Caco-2 (cell line): ENCODE measurements around the gene ATXN3. TPM values are rescaled to one million over a fixed set of nuclear protein-coding genes. Genes with fewer than 3 reads are reported as not detected.

Source experiments
- BruUV-seq: library from RNA; stranded (reverse); fragments of 400-500 nt; replicated peaks from 2 replicates; lab custom pipeline; 2021; lab: Mats Ljungman, UMichigan
- CTCF ChIA-PET: fragments of 300-600 bp; sonication (Branson Sonifier 250); formaldehyde crosslinking; loops from one replicate; lab custom pipeline; 2022; ENCODE audit warnings: antibody characterized with exemption; lab: Charles Lee
- POLR2A ChIA-PET: fragments of 300-600 bp; sonication (Branson Sonifier 250); formaldehyde crosslinking; loops from one replicate; lab custom pipeline; 2022; ENCODE audit warnings: antibody characterized with exemption; lab: Charles Lee
- DNase-seq, 2 experiments: peaks; one replicate each; pipeline versions ENCODE4 v3.0.0 to v3.0.0-alpha.2; 2020 to 2022
- H3K27me3 ChIP-seq: replicated peaks from 2 replicates; pipeline ENCODE4 v1.6.0; 2011; ENCODE audit warnings: low read length; ENCODE audit not compliant: control insufficient read depth, insufficient read depth
- H3K36me3 ChIP-seq: 2 replicates; pipeline ENCODE4 v1.5.1; 2011; ENCODE audit warnings: low read length; ENCODE audit not compliant: control insufficient read depth, insufficient read depth
- H3K4me1 ChIP-seq: fragments of 250-450 bp; sonication (Bioruptor Pico); 2 replicates; pipeline ENCODE4 v1.5.1; 2020; ENCODE audit warnings: mild to moderate bottlenecking
- H3K4me3 ChIP-seq: 2 replicates; pipeline ENCODE4 v1.5.1; 2011; ENCODE audit warnings: low read depth, mild to moderate bottlenecking, control low read depth, low read length
- H3K9me3 ChIP-seq: fragments of 250-450 bp; sonication (Bioruptor Pico); 2 replicates; pipeline ENCODE4 v1.5.1; 2020; ENCODE audit warnings: mild to moderate bottlenecking, moderate library complexity
- H3K27ac Mint-ChIP-seq: one replicate; pipeline ENCODE4 v1.8.0; 2022; ENCODE audit warnings: mixed read lengths; ENCODE audit not compliant: unreplicated experiment
- H3K27me3 Mint-ChIP-seq: one replicate; pipeline ENCODE4 v1.8.0; 2022; ENCODE audit warnings: mixed read lengths; ENCODE audit not compliant: insufficient read depth, unreplicated experiment
- H3K36me3 Mint-ChIP-seq: one replicate; pipeline ENCODE4 v1.8.0; 2022; ENCODE audit warnings: mild to moderate bottlenecking, mixed read lengths; ENCODE audit not compliant: insufficient read depth, unreplicated experiment
- H3K4me1 Mint-ChIP-seq: one replicate; pipeline ENCODE4 v1.8.0; 2022; ENCODE audit warnings: low read depth, mixed read lengths; ENCODE audit not compliant: unreplicated experiment
- H3K4me3 Mint-ChIP-seq: one replicate; pipeline ENCODE4 v1.8.0; 2022; ENCODE audit warnings: mild to moderate bottlenecking, moderate library complexity, mixed read lengths; ENCODE audit not compliant: unreplicated experiment
- H3K9me3 Mint-ChIP-seq: one replicate; pipeline ENCODE4 v1.8.0; 2022; ENCODE audit warnings: mixed read lengths; ENCODE audit not compliant: unreplicated experiment
- CTCF ChIP-seq, 2 experiments: fragments of 200-600 bp in 1 of 2; IDR thresholded peaks; 1 replicate in 1 of 2; 2 replicates in 1 of 2; pipeline versions ENCODE4 v1.5.1 to v1.8.0; 2011 to 2022; ENCODE audit warnings: antibody characterized with exemption in 1 of 2, control low read depth in 1 of 2, inconsistent platforms in 1 of 2, low read depth in 1 of 2, low read length in 1 of 2, mild to moderate bottlenecking in 1 of 2, moderate library complexity in 1 of 2; ENCODE audit not compliant: insufficient read depth in 1 of 2, severe bottlenecking in 1 of 2, unreplicated experiment in 1 of 2
- intact Hi-C: fragments of 100-400 bp; cut with micrococcal nuclease; formaldehyde crosslinking; loops from one replicate; pipeline ENCODE4 v1.10.0; 2022; ENCODE audit not compliant: unreplicated experiment
- total RNA-seq: library from RNA; stranded (reverse); gene quantifications from 2 replicates; pipeline ENCODE4 v1.2.3, GENCODE V29; 2022

Gene ATXN3
- total RNA-seq, 1 experiment from 2014 or later = 29.3 TPM

DNA sequence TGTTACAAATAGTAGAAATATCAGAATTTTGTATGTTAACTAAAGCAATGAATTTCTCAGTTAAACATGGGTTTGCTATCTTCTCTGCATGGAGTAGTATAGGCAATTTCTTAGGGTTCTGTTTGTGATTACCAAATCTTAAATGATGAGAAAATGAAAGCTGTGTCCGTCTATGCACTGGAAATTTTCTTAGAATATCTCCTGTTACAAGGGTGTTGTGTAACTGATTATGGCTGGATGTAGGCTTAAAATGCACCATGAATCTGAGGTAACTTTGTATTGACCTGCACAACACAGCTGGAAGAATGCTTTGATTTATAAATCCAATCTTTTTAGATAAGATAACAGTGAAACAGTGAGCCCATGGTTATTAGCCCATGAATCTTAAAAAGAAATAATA lies 84.3 kb downstream of the ATXN3 start:
- ChIA-PET POLR2A (interaction anchor here (0.6 kb wide), 1 partner anchor 60 kb away, joined by 6 read pairs; no protein-coding TSS in a partner anchor), CTCF (no interaction called here)
- Mint-ChIP-seq H3K4me3 (no peak overlapping the region), H3K9me3 (no peaks in the 10 kb centered on the region), H3K27ac (no peak overlapping the region), H3K36me3 (peaks cover 7% of the 10 kb centered on the region), H3K27me3 (no peaks in the 10 kb centered on the region), H3K4me1 (no peaks in the 10 kb centered on the region)
- Histone ChIP-seq H3K9me3 (no peaks in the 10 kb centered on the region), H3K36me3 (no peaks in the 10 kb centered on the region; the same call in none of the 2 replicates), H3K27me3 (no peaks in the 10 kb centered on the region), H3K4me3 (no peak overlapping the region), H3K4me1 (peaks cover 5% of the 10 kb centered on the region; the same call in 1 of the 2 replicates)
- no peak for DNase-seq
- TF ChIP-seq CTCF (IDR thresholded peaks at IDR 0.05; ENCODE audit: insufficient read depth in 1 of 2, low read depth in 1 of 2, low read length in 1 of 2, severe bottlenecking in 1 of 2, unreplicated experiment in 1 of 2) = no peak
- no TSS peak for BruUV-seq
- intact Hi-C loops = no loop called here

DNA sequence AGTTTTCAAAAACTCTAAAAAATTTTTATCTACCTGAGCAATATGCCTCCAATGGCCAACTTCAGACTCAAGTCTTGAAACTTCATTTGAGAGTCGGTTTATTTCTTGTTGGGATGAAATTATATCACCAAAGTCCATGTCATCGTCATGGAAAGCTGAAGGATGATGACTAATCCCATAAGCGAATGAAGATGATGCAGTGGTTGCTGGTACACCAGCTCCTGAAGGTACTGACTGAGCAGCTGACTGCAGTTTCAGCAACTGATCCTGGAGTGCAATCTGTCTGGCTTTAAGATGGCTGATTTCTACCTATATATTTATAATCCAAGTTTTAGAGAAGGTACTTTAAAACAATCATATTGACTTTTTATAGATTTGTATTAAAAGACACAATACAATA lies 84.9 kb downstream of the ATXN3 start:
- Mint-ChIP-seq H3K36me3 (peaks cover 8% of the 10 kb centered on the region), H3K9me3 (no peaks in the 10 kb centered on the region), H3K27ac (no peak overlapping the region), H3K27me3 (no peaks in the 10 kb centered on the region), H3K4me3 (no peak overlapping the region), H3K4me1 (no peaks in the 10 kb centered on the region)
- intact Hi-C loops = no loop called here
- no peak for TF ChIP-seq CTCF (IDR thresholded peaks at IDR 0.05; ENCODE audit: insufficient read depth in 1 of 2, low read depth in 1 of 2, low read length in 1 of 2, severe bottlenecking in 1 of 2, unreplicated experiment in 1 of 2)
- POLR2A ChIA-PET = no interaction called here
- no peaks in the 10 kb centered on the region; the same call in none of the 2 replicates for H3K36me3 ChIP-seq
- CTCF ChIA-PET = no interaction called here
- DNase-seq = no peak
- H3K9me3 ChIP-seq = no peaks in the 10 kb centered on the region
- no peak overlapping the region for H3K4me3 ChIP-seq
- H3K27me3 ChIP-seq = no peaks in the 10 kb centered on the region
- peaks cover 5% of the 10 kb centered on the region; the same call in 1 of the 2 replicates for H3K4me1 ChIP-seq
- no TSS peak for BruUV-seq

DNA sequence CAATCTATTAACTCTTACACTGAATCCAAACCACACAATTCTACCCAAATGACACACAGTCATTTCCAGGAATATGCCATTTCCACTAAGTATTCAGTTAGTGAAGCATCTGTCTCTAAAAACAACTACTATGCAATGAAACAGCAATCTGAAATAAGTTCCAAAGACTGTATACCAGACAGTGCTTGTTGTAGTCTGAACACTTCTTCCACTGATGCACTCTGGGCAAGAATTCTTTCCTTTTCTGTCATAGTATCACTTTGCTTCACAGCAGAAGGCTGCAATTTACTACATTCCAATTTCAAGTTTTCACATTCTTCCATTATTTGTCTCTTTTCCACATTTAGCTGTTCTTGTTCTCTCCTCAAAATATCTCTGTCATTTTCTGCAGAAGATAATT lies 92.3 kb downstream of the ATXN3 start:
- Mint-ChIP-seq H3K4me3 (no peak overlapping the region), H3K36me3 (peaks cover 27% of the 10 kb centered on the region), H3K9me3 (no peaks in the 10 kb centered on the region), H3K4me1 (no peaks in the 10 kb centered on the region), H3K27ac (no peak overlapping the region), H3K27me3 (no peaks in the 10 kb centered on the region)
- H3K36me3 ChIP-seq = no peaks in the 10 kb centered on the region; the same call in 1 of the 2 replicates
- intact Hi-C loops = no loop called here
- ChIA-PET POLR2A (no interaction called here), CTCF (no interaction called here)
- H3K9me3 ChIP-seq = no peaks in the 10 kb centered on the region
- BruUV-seq = no TSS peak
- DNase-seq = no peak
- no peak for TF ChIP-seq CTCF (IDR thresholded peaks at IDR 0.05; ENCODE audit: insufficient read depth in 1 of 2, low read depth in 1 of 2, low read length in 1 of 2, severe bottlenecking in 1 of 2, unreplicated experiment in 1 of 2)
- no peak overlapping the region for H3K4me3 ChIP-seq
- H3K4me1 ChIP-seq = no peaks in the 10 kb centered on the region
- H3K27me3 ChIP-seq = no peaks in the 10 kb centered on the region
